GM12874 (cell line): ENCODE results near the gene TMPRSS6.

Source experiments
- CTCF ChIP-seq: IDR thresholded peaks from 2 replicates; pipeline ENCODE4 v1.5.1; 2011; ENCODE audit warnings: low read depth, mild to moderate bottlenecking, control low read depth, low read length, moderate library complexity; ENCODE audit not compliant: insufficient read depth

TMPRSS6 gene

GRCh38 chr22:37067428-37067827, 42.1 kb downstream of the TMPRSS6 start:
- TF ChIP-seq CTCF = no peak

GRCh38 chr22:37065961-37066360, 43.6 kb downstream of the TMPRSS6 start:
- no peak for TF ChIP-seq CTCF

- TF ChIP-seq CTCF = no peak
Observed at GRCh38 chr22:37065180-37065579, 44.3 kb downstream of the TMPRSS6 start.

GRCh38 chr22:37064553-37064952, 45.0 kb downstream of the TMPRSS6 start:
- no peak for TF ChIP-seq CTCF

GRCh38 chr22:37063431-37064420, 45.8 kb downstream of the TMPRSS6 start:
- no peak for TF ChIP-seq CTCF

GRCh38 chr22:37062702-37063381, 46.7 kb downstream of the TMPRSS6 start:
- no peak for TF ChIP-seq CTCF

GRCh38 chr22:37062376-37062675, 47.2 kb downstream of the TMPRSS6 start:
- TF ChIP-seq CTCF = no peak
